Natural killer cell treated with Interleukin-12 subunit alpha and Interleukin-12 subunit beta and Interleukin-15 and Interleukin-18, amount 100 ng/mL, for 72 hours (primary cell): ENCODE measurements around the gene NALCN. TPM values are rescaled to one million over a fixed set of nuclear protein-coding genes. Genes with fewer than 3 reads are reported as not detected.

Source experiments
- ATAC-seq, 2 donors: fragments of 150-1000 bp; cut with Tn5 transposase in 1 of 2; sonication (Bioruptor Pico), chemical (Tn5 transposase) in 1 of 2; 2 replicates each; pipeline ENCODE4 v1.10.0; 2021
- DNase-seq: peaks from one replicate; pipeline ENCODE4 v3.0.0; 2022; ENCODE audit warnings: low spot score
- H3K27ac Mint-ChIP-seq, 2 donors: 1 replicate in 1 of 2; 2 replicates in 1 of 2; pipeline ENCODE4 v1.8.0; 2022; ENCODE audit warnings: mixed read lengths in 2 of 2, mild to moderate bottlenecking in 1 of 2, moderate library complexity in 1 of 2
- H3K27me3 Mint-ChIP-seq, 2 donors: 1 replicate in 1 of 2; 2 replicates in 1 of 2; pipeline ENCODE4 v1.8.0; 2022; ENCODE audit warnings: mixed read lengths in 2 of 2
- H3K36me3 Mint-ChIP-seq: one replicate; pipeline ENCODE4 v1.8.0; 2022; ENCODE audit warnings: mixed read lengths
- H3K4me1 Mint-ChIP-seq, 2 donors: 1 replicate in 1 of 2; 2 replicates in 1 of 2; pipeline ENCODE4 v1.8.0; 2022; ENCODE audit warnings: low read depth in 2 of 2, mixed read lengths in 2 of 2, mild to moderate bottlenecking in 1 of 2
- H3K4me3 Mint-ChIP-seq: one replicate; pipeline ENCODE4 v1.8.0; 2022; ENCODE audit warnings: mixed read lengths
- H3K9me3 Mint-ChIP-seq: 2 replicates; pipeline ENCODE4 v1.8.0; 2022; ENCODE audit warnings: mixed read lengths
- total RNA-seq, 2 donors: library from RNA; stranded (reverse); gene quantifications; one replicate each; pipeline ENCODE4 v1.2.3, GENCODE V29; 2022

Gene NALCN
- total RNA-seq, 2 donors from 2014 or later, result not detected

DNA sequence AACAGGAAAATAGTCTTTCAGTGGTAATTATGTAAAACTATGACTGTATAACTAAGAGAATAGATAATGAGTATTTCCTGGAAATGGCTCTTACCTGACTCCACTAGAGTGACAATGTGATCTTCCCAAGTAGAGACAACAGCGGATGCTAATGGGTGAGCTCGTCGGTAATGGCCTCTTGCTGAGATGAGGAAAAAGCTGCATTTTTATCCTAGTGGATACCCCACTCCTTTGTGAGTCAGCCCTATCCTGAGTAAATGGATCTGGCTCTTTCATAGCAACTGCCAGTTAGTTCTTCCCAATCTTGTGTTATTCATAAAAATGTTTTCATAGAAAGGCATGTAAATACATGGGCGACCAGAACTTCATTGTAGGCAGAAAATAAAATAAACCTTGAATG is 299.5 kb downstream of the NALCN start:
- Mint-ChIP-seq H3K36me3 (no peaks in the 10 kb centered on the region), H3K4me3 (no peak overlapping the region), H3K9me3 (no peaks in the 10 kb centered on the region), H3K27ac (no peak overlapping the region), H3K4me1 (peaks cover 0 to under 1% of the 10 kb centered on the region in 2 donors), H3K27me3 (peaks cover 14 to 16% of the 10 kb centered on the region in 2 donors)
- ATAC-seq, result no peak
- DNase-seq, result no peak

DNA sequence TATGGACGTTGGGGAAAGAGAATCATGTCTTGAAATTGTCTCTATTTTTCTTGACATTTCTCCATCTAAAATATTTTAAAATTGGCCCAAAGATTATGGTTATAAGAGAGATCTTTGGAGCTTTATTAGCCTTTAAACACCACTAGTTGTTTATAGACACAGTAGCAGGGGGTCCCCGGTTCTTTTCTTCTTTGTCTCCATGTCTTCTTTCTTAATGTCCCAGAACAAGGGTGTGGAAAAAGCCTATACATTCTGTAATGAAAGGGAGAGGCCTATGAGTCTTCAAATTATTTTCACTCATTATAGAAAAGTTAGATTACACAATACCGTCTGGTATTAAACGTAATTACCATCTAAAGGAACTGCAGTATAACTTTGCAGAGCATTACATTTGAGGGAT is 300.0 kb downstream of the NALCN start:
- peaks cover 16% of the 10 kb centered on the region in 2 donors for H3K27me3 Mint-ChIP-seq
- DNase-seq (no peak), ATAC-seq (no peak)
- no peaks in the 10 kb centered on the region for H3K36me3 Mint-ChIP-seq
- H3K9me3 Mint-ChIP-seq, result no peaks in the 10 kb centered on the region
- no peak overlapping the region for H3K27ac Mint-ChIP-seq
- H3K4me3 Mint-ChIP-seq, result no peak overlapping the region
- H3K4me1 Mint-ChIP-seq, result peaks cover 0 to 4% of the 10 kb centered on the region in 2 donors

DNA sequence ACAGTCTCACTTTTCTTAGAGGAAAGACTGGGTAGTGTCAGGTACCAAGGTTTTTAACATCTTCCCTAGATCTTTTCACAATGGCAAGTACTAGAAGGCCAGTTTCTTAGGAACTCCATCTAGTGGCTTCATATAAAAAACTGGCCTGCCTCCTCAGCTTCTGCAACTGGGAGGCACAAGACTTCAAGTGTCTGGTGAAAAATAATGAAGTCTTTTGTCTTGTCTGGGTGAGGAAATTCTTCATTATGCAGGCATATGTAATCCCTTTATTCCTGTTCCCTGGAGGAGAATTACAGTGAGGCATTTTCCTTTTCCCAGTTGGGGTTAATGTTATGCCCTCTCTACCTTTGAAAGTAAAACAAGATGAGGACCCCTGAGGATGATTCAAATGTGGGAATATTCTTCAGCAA is 300.5 kb downstream of the NALCN start:
- DNase-seq, result no peak
- H3K27me3 Mint-ChIP-seq, result peaks cover 16% of the 10 kb centered on the region in 2 donors
- peaks cover 0 to 4% of the 10 kb centered on the region in 2 donors for H3K4me1 Mint-ChIP-seq
- H3K36me3 Mint-ChIP-seq, result no peaks in the 10 kb centered on the region
- H3K9me3 Mint-ChIP-seq, result no peaks in the 10 kb centered on the region
- ATAC-seq, result no peak
- H3K27ac Mint-ChIP-seq, result no peak overlapping the region
- no peak overlapping the region for H3K4me3 Mint-ChIP-seq

DNA sequence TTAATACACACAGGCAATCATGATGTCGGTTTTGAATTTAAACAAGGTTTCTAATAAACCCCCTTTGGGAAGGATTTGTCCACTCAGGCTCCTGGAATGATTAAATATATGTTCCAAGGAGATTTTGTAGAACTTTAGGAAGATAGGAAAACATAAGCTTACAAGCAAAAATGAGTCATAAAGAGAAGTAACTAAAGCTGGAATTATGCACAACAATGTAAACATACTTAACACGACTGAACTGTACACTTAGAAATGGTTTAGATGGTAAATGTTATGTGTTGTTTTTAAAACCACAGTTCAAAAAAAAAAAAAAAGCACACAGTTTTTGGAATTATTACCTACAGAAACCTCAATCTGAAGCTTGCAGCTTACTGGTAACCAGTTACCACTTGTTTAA is 304.4 kb downstream of the NALCN start:
- ATAC-seq, result no peak
- Mint-ChIP-seq H3K27me3 (peaks cover 13 to 14% of the 10 kb centered on the region in 2 donors), H3K4me1 (peaks cover 0 to 4% of the 10 kb centered on the region in 2 donors), H3K9me3 (no peaks in the 10 kb centered on the region), H3K4me3 (no peak overlapping the region), H3K27ac (no peak overlapping the region), H3K36me3 (no peaks in the 10 kb centered on the region)
- DNase-seq, result no peak

DNA sequence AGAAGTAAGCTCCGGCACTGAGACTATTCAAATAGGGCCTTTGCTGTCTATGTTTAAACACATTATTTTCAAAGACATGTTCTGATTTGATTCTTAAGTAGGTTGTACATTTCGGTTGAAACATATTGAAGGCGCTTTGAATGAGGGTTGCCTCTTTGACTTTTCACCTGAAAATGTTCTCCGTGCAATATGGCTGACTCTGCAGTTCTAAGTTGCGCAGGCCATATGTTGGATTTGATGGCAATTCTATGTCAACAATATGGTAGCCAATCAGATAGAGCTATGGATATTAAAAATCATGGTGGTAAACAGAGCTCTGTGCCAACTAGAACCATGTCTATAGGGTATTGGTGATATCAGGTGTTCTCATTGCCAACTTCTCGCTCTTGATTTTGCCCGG is 307.3 kb downstream of the NALCN start:
- no peak for DNase-seq
- no peaks in the 10 kb centered on the region for H3K9me3 Mint-ChIP-seq
- H3K27ac Mint-ChIP-seq, result no peak overlapping the region
- peaks cover 0 to 4% of the 10 kb centered on the region in 2 donors for H3K4me1 Mint-ChIP-seq
- ATAC-seq, result no peak
- H3K27me3 Mint-ChIP-seq, result peaks cover 17 to 24% of the 10 kb centered on the region in 2 donors
- H3K36me3 Mint-ChIP-seq, result no peaks in the 10 kb centered on the region
- H3K4me3 Mint-ChIP-seq, result no peak overlapping the region

DNA sequence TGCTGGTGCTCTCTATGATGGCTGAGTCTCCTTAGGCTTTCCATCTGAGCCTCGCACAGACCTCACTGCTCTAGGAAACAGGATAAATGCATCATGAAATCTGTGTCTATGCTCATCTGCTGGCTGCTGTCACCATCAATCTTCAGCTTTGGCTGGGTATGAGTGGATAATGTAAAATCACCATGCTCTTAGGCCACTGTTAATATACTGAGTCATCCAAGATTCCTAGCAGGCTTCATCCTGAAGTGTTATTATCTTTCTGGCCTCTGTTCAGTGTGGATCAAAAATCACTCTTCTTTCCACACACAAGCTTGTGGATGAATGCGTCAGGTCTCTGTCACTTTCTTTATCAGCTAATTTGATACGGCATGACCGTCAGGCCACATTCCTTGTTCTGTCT is 317.4 kb downstream of the NALCN start:
- ATAC-seq (no peak), DNase-seq (no peak)
- Mint-ChIP-seq H3K9me3 (no peaks in the 10 kb centered on the region), H3K4me1 (no peaks in the 10 kb centered on the region), H3K4me3 (no peak overlapping the region), H3K27me3 (peaks cover 22 to 55% of the 10 kb centered on the region in 2 donors), H3K36me3 (no peaks in the 10 kb centered on the region), H3K27ac (no peak overlapping the region)

DNA sequence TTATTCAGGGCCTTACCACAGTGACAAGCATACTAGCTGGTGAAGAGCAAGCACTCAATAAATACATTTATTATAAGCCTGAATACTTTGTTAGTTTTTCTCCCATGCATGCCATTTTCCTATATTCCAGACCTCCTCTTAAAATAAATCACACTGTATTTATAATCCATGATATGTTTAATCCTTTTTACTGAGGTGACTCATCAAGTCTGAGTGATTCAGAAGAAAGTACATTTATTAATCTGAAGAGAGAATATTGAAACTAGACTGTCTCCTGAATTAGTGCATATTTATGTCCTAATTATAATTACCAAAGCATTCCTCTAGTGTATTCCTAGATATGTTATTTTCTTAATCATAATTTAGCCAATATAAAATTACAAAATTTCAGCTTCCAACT is 323.3 kb downstream of the NALCN start:
- ATAC-seq, result no peak
- Mint-ChIP-seq H3K27me3 (peaks cover 15 to 56% of the 10 kb centered on the region in 2 donors), H3K9me3 (no peaks in the 10 kb centered on the region), H3K36me3 (no peaks in the 10 kb centered on the region), H3K4me3 (no peak overlapping the region), H3K4me1 (no peaks in the 10 kb centered on the region), H3K27ac (no peak overlapping the region)
- no peak for DNase-seq

DNA sequence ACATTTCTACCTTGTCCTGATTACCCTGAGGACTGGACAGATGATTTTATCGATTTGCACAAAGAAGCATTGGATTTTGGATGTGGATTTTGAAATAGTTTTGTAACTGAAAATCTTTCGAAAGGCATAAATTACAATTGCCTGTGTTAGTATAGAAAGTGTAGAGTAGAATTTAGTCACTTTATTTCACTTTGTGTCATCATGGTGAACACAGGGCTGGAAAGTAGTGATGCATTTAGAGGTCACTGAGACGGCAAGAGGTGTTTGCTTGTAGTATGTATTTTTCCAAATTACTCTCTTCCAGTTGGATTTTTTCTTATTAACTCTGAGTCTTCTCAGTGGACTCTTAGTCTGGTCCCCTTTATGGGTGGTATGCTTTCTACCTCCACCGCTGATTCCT is 326.0 kb downstream of the NALCN start:
- no peaks in the 10 kb centered on the region for H3K36me3 Mint-ChIP-seq
- no peaks in the 10 kb centered on the region for H3K4me1 Mint-ChIP-seq
- peaks cover 9 to 42% of the 10 kb centered on the region in 2 donors for H3K27me3 Mint-ChIP-seq
- no peaks in the 10 kb centered on the region for H3K9me3 Mint-ChIP-seq
- H3K4me3 Mint-ChIP-seq, result no peak overlapping the region
- ATAC-seq (no peak), DNase-seq (no peak)
- no peak overlapping the region for H3K27ac Mint-ChIP-seq

DNA sequence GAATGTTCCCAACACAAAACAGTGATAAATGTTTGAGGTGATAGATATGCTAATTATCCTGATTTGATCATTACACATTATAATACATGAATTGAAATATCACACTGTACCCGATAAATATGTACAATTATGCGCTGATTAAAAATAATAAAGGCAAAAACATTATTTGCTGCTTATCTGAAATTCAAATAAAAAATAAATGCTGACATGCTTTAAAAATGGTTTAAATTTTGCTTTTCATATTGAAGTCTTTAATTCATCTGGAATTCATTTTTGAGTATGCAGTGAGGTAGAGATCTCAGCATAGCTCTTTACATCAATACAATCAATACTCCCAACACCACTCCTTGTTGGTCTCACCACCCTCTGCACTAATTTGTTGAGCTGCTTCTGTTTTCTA is 330.8 kb downstream of the NALCN start:
- Mint-ChIP-seq H3K4me1 (no peaks in the 10 kb centered on the region), H3K4me3 (no peak overlapping the region), H3K36me3 (no peaks in the 10 kb centered on the region), H3K9me3 (no peaks in the 10 kb centered on the region), H3K27ac (no peak overlapping the region), H3K27me3 (peaks cover 3 to 22% of the 10 kb centered on the region in 2 donors)
- DNase-seq (no peak), ATAC-seq (no peak)

DNA sequence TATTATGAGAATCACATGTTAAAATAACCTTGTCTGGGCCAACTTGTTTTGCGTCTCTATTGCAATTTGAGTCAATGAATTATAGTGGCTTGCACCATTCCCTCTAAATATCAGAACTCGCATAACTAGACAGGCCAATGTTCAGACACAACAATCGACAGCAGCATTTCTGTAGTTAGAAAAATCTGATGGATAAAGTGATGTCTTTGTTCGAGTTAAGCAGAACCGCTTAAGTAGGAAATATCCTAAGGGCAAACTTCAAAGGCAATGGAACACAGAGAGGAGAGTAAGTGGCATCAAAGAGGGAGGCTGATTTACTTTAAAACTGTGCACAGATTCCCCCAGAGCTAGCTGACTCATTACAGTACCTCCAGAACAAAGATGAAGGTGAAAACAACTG is 333.9 kb downstream of the NALCN start:
- ATAC-seq, result no peak
- Mint-ChIP-seq H3K27me3 (peaks cover 4 to 11% of the 10 kb centered on the region in 2 donors), H3K27ac (no peak overlapping the region), H3K9me3 (no peaks in the 10 kb centered on the region), H3K4me1 (no peaks in the 10 kb centered on the region), H3K4me3 (no peak overlapping the region), H3K36me3 (no peaks in the 10 kb centered on the region)
- no peak for DNase-seq

DNA sequence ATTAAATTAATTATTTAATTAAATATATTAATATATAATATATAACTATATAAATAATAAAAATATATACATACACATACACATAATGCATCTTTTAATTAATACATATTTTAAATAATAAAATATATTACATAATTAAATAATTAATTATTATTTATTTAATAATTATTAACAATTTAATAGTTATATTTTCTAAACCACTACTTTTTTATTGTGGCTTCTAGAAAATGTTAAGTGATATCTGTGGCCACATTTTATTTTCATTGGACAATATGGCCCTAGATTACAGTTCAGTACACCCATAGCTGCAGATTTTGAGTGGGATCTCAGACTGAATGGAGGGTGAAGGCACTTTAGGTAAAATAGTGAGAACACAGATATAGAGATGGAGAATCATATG is 335.7 kb downstream of the NALCN start:
- H3K36me3 Mint-ChIP-seq, result no peaks in the 10 kb centered on the region
- H3K4me3 Mint-ChIP-seq, result no peak overlapping the region
- DNase-seq, result no peak

DNA sequence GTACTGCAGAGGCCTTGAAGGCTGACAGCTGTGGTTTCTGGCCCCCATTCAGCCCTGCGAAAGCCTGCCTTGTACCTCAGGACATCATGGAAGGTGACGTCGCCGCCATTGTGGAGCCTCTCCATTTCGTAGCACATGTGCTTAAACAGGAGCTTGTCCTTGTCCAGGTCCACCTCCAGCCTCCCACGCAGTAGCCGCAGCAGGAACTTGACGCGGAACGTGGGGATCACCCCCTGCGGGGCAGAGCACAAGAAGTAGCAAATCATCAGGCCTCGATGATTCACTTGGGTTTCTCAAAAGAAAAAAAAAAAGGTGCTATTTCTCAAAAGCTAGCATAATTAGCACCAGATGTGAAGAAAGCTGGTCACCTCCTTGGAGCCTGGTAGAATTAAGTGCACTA is 351.0 kb downstream of the NALCN start:
- H3K4me3 Mint-ChIP-seq, result no peak overlapping the region
- ATAC-seq (no peak), DNase-seq (no peak)
- no peaks in the 10 kb centered on the region for H3K4me1 Mint-ChIP-seq
- H3K9me3 Mint-ChIP-seq, result no peaks in the 10 kb centered on the region
- no peak overlapping the region for H3K27ac Mint-ChIP-seq
- H3K27me3 Mint-ChIP-seq, result peaks cover 11 to 14% of the 10 kb centered on the region in 2 donors
- H3K36me3 Mint-ChIP-seq, result no peaks in the 10 kb centered on the region

More for the DNA sequence above, 335.7 kb downstream of the NALCN start:
- ATAC-seq, result no peak
- Mint-ChIP-seq H3K27me3 (peaks cover 4 to 9% of the 10 kb centered on the region in 2 donors), H3K4me1 (no peaks in the 10 kb centered on the region), H3K27ac (no peak overlapping the region), H3K9me3 (no peaks in the 10 kb centered on the region)

DNA sequence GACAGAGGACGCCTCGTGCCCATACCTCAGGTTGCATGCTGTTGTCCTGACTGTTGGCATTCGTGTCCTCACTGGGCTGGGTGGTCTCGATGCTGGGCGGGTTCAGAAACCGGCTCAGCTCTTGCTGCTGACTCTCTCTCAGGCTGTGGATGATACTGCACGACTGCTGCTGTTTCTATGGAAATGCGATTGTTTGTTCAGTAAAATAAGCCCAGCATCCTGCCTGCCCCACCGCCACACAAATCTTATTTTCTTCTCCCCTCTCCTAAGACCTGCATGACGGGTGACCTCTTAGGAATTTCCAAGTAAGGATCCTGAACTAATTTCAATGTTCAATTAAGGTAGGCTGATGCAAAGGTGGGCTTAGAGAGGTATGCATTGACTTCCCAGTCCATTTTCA is 356.5 kb downstream of the NALCN start:
- Mint-ChIP-seq H3K4me1 (no peaks in the 10 kb centered on the region), H3K27ac (no peak overlapping the region), H3K27me3 (peaks cover 21 to 26% of the 10 kb centered on the region in 2 donors), H3K4me3 (no peak overlapping the region), H3K36me3 (no peaks in the 10 kb centered on the region), H3K9me3 (no peaks in the 10 kb centered on the region)
- ATAC-seq (no peak), DNase-seq (no peak)

DNA sequence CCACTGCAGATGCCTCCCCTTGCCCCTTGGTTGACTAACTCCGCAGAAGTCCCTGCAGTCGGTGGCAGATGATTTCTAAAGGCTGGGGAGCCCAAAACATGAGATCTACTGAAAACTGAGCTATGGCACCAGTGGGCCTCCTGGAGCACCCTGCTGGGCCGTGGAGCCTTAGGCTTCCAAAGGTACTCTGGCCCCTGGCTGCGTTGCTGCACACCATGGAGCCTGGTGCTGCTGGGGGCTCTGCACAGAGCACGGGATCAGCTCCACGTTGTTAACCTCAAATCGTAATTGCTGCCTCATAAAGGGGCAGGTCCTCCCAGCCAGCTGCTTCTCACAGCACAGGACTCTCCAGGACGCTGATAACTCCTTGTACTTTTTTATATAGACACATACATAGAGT is 357.5 kb downstream of the NALCN start:
- Mint-ChIP-seq H3K4me3 (no peak overlapping the region), H3K36me3 (no peaks in the 10 kb centered on the region), H3K27ac (no peak overlapping the region), H3K4me1 (no peaks in the 10 kb centered on the region), H3K27me3 (peaks cover 21 to 26% of the 10 kb centered on the region in 2 donors), H3K9me3 (no peaks in the 10 kb centered on the region)
- ATAC-seq (no peak), DNase-seq (no peak)

DNA sequence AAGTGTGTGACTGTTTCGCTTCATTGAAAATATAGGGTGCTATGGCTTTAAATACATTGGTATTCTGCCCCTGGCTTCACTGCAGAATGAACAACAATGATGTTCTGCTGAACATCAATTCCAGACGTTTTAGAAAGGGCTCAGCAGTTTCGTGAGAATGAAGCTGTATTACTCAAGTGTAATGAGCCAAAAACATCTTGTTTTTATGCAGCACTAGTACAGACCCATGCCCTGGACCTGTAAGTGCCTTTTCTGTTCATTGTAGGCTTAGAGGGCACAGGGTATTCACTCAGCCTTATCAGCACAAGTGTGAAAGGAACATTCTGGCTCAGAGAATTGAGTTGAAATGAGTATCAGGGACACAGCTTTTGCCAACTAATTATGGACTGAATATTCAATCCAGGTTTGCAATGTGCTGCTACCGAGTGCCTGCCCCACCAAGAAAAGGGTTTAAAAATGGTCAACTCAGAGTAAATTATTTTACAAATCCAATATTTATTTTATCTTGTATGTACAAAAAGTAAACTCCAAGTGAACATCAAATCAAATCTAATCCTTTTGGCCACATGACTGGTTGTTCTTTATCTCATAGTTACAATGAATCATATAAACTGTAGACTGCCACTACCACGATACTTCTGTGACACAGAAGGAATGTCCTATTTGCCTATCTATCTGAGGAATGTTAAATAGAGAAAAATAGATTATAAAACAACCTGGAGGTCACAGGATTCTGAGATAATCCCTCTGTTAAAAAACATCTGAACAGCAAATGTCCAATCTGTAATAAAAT is 362.8 kb downstream of the NALCN start:
- H3K27ac Mint-ChIP-seq, result no peak overlapping the region

More for the DNA sequence above, 362.8 kb downstream of the NALCN start:
- Mint-ChIP-seq H3K36me3 (no peaks in the 10 kb centered on the region), H3K4me1 (no peaks in the 10 kb centered on the region), H3K4me3 (no peak overlapping the region), H3K27me3 (peaks cover 10 to 11% of the 10 kb centered on the region in 2 donors), H3K9me3 (no peaks in the 10 kb centered on the region)
- ATAC-seq (no peak), DNase-seq (no peak)
